ENCODE results near the gene GPS1.

GRCh38 chr17:82055965-82056728, 4.4 kb downstream of the GPS1 start:
- no peak for TF ChIP-seq CTCF (IDR thresholded peaks at IDR 0.05; ENCODE audit: low read length)
- TF ChIP-seq EZH2 (IDR thresholded peaks at IDR 0.05; ENCODE audit: borderline replicate concordance, low read length): no peak
